ENCODE measurements around the gene PDE4B.

Gene PDE4B

GRCh38 chr1:66035616-66036245, 243.0 kb downstream of the PDE4B start:
- TF ChIP-seq CTCF (IDR thresholded peaks at IDR 0.05; ENCODE audit: low read depth, low read length): no peak
- H3K4me1 ChIP-seq: no peaks in the 10 kb centered on the region
- H3K27me3 ChIP-seq: no peaks in the 10 kb centered on the region
- DNase-seq: no peak
- H3K4me3 ChIP-seq (ENCODE audit: low read depth, low read length): no peak overlapping the region
- H3K36me3 ChIP-seq: no peaks in the 10 kb centered on the region
- H3K9me3 ChIP-seq: no peaks in the 10 kb centered on the region

GRCh38 chr1:66041654-66042053, 249.0 kb downstream of the PDE4B start:
- no peaks in the 10 kb centered on the region for H3K27me3 ChIP-seq
- no peaks in the 10 kb centered on the region for H3K9me3 ChIP-seq
- no peaks in the 10 kb centered on the region for H3K4me1 ChIP-seq

GRCh38 chr1:66043186-66043585, 250.5 kb downstream of the PDE4B start:
- H3K4me3 ChIP-seq (ENCODE audit: low read depth, low read length): no peak overlapping the region
- H3K4me1 ChIP-seq: no peaks in the 10 kb centered on the region
- no peaks in the 10 kb centered on the region for H3K27me3 ChIP-seq
- H3K36me3 ChIP-seq: no peaks in the 10 kb centered on the region
- no peak for DNase-seq
- TF ChIP-seq CTCF (IDR thresholded peaks at IDR 0.05; ENCODE audit: low read depth, low read length): no peak
- H3K9me3 ChIP-seq: no peaks in the 10 kb centered on the region

More at GRCh38 chr1:66041654-66042053, 249.0 kb downstream of the PDE4B start:
- Histone ChIP-seq H3K4me3 (ENCODE audit: low read depth, low read length) (no peak overlapping the region), H3K36me3 (no peaks in the 10 kb centered on the region)
- no peak for DNase-seq
- no peak for TF ChIP-seq CTCF (IDR thresholded peaks at IDR 0.05; ENCODE audit: low read depth, low read length)

- TF ChIP-seq CTCF (IDR thresholded peaks at IDR 0.05; ENCODE audit: low read depth, low read length): no peak
- Histone ChIP-seq H3K4me1 (no peaks in the 10 kb centered on the region), H3K27me3 (no peaks in the 10 kb centered on the region), H3K36me3 (no peaks in the 10 kb centered on the region), H3K4me3 (ENCODE audit: low read depth, low read length) (no peak overlapping the region), H3K9me3 (no peaks in the 10 kb centered on the region)
- DNase-seq: no peak
These were observed 252.2 kb downstream of the PDE4B start for GRCh38 chr1:66044912-66045311.

GRCh38 chr1:66046415-66046814, 253.7 kb downstream of the PDE4B start:
- no peaks in the 10 kb centered on the region for H3K4me1 ChIP-seq
- H3K36me3 ChIP-seq: no peaks in the 10 kb centered on the region
- DNase-seq: no peak
- no peak for TF ChIP-seq CTCF (IDR thresholded peaks at IDR 0.05; ENCODE audit: low read depth, low read length)
- no peaks in the 10 kb centered on the region for H3K9me3 ChIP-seq
- no peaks in the 10 kb centered on the region for H3K27me3 ChIP-seq
- no peak overlapping the region for H3K4me3 ChIP-seq (ENCODE audit: low read depth, low read length)

- H3K27me3 ChIP-seq: no peaks in the 10 kb centered on the region
- H3K9me3 ChIP-seq: no peaks in the 10 kb centered on the region
- no peak overlapping the region for H3K4me3 ChIP-seq (ENCODE audit: low read depth, low read length)
- no peak for TF ChIP-seq CTCF (IDR thresholded peaks at IDR 0.05; ENCODE audit: low read depth, low read length)
- no peaks in the 10 kb centered on the region for H3K4me1 ChIP-seq
- no peak for DNase-seq
- H3K36me3 ChIP-seq: no peaks in the 10 kb centered on the region
These were observed 255.3 kb downstream of the PDE4B start for GRCh38 chr1:66048011-66048410.

Data from BE2C (cell line).